Measurements from ENCODE around the gene CHPF.

CHPF gene, protein sequence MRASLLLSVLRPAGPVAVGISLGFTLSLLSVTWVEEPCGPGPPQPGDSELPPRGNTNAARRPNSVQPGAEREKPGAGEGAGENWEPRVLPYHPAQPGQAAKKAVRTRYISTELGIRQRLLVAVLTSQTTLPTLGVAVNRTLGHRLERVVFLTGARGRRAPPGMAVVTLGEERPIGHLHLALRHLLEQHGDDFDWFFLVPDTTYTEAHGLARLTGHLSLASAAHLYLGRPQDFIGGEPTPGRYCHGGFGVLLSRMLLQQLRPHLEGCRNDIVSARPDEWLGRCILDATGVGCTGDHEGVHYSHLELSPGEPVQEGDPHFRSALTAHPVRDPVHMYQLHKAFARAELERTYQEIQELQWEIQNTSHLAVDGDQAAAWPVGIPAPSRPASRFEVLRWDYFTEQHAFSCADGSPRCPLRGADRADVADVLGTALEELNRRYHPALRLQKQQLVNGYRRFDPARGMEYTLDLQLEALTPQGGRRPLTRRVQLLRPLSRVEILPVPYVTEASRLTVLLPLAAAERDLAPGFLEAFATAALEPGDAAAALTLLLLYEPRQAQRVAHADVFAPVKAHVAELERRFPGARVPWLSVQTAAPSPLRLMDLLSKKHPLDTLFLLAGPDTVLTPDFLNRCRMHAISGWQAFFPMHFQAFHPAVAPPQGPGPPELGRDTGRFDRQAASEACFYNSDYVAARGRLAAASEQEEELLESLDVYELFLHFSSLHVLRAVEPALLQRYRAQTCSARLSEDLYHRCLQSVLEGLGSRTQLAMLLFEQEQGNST

DNA sequence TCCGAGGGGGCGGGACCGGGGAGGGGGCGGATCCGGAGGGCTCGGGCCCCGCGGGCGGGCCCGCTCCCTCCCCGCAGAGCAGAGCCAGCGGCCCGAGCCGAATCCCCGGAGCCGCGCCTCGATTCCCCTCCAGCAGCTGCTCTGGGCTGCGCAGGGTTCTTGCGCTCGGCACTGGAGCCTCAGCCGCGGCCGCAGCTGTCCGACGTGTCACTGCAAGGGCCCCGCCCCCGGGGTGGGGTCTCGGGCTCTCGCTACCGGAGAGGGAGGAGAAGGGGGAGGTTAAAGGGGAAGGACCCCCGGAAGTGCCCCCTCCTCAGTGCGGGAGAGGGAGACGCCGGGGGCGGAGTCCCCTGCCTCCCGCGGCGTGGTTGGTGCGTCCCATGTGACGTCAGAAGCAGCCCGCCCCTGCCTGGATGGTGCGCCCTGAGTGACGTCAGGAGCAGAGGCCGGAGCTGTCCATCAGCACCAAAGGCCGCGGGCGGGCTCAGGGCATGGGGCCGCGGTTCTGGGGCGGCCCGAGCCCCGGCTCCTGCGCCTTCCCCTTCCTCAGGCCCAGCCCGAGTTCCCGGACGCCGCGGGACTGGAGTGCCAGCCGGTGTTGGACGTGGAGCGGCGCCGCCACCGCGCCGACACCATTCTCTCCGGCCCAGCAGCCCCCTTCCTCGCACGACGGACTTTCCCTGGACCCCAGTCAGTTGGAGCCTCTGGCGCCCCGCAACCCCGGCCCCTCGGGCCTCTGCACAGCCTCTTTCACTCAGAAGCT lies at the start of gene CHPF, which contains the start of gene TMEM198:
Gene CHPF, minus strand, starts transcription at position 214 of the 763 bp plus-strand sequence. CDS start 271 bp downstream, outside the sequence.
Gene TMEM198, plus strand, starts transcription at position 433 of the 763 bp plus-strand sequence. CDS start 700 bp downstream, outside the sequence.
- TF ChIP-seq, protein P1, sequence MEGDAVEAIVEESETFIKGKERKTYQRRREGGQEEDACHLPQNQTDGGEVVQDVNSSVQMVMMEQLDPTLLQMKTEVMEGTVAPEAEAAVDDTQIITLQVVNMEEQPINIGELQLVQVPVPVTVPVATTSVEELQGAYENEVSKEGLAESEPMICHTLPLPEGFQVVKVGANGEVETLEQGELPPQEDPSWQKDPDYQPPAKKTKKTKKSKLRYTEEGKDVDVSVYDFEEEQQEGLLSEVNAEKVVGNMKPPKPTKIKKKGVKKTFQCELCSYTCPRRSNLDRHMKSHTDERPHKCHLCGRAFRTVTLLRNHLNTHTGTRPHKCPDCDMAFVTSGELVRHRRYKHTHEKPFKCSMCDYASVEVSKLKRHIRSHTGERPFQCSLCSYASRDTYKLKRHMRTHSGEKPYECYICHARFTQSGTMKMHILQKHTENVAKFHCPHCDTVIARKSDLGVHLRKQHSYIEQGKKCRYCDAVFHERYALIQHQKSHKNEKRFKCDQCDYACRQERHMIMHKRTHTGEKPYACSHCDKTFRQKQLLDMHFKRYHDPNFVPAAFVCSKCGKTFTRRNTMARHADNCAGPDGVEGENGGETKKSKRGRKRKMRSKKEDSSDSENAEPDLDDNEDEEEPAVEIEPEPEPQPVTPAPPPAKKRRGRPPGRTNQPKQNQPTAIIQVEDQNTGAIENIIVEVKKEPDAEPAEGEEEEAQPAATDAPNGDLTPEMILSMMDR (IDR thresholded peaks at IDR 0.05), result no peak

DNA sequence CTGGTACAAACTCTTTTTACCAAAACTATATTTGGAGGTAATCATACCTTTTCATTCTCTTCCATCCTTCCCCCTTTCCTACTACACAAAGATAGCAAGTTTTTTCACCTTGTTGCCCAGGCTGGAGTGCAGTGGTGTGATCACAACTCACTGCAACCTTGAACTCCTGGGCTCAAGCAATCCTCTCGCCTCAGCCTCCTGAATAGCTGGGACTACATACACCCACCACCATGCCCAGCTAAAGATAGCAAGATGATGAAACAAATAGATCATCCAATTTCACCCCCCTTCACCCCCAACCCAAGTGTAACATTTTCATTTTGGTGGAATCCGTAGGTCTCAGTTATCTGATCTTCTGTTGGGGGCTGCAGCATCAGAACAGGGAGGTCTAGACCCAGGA lies 49.5 kb upstream of the CHPF start:
- TF ChIP-seq, protein P1 (IDR thresholded peaks at IDR 0.05), result no peak

DNA sequence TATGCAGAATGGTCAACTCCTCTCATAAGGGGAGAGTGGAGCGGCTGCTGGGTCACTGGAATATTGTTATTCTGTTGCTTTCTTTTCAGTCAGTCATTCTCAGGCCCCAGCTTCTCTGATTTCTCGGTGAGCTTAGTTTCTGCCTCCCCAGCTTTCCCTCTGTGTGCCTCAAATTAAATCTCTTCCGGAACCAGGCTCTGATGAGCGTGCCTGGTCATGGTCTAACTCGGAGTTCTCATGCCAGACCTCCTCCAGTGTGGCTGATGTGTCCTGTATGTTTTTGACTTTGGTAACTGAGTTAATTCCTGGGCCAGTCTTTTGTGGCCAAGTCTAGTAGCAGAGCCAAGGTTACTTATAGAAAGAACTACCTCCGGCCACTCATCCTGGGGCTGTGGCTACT lies 49.1 kb upstream of the CHPF start:
- TF ChIP-seq, protein P1 (IDR thresholded peaks at IDR 0.05), result no peak

DNA sequence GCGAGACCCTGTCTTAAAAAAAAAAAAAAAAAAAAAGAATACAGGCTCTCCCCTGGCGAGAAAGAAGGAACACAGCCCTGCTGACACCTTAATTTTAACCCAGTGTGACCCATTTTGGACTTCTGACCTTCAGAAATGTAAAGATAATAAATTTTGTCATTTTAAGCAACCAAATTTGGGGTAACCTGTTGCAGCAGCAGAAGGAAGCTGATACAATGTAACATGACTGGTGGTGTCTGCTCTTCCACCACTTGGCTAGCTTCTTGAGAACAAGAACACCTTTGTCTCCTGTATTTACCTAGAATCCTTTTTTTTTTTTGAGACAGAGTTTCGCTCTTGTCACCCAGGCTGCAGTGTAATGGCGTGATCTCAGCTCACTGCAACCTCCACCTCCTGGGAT lies 47.5 kb upstream of the CHPF start:
- TF ChIP-seq, protein P1 (IDR thresholded peaks at IDR 0.05), result no peak

DNA sequence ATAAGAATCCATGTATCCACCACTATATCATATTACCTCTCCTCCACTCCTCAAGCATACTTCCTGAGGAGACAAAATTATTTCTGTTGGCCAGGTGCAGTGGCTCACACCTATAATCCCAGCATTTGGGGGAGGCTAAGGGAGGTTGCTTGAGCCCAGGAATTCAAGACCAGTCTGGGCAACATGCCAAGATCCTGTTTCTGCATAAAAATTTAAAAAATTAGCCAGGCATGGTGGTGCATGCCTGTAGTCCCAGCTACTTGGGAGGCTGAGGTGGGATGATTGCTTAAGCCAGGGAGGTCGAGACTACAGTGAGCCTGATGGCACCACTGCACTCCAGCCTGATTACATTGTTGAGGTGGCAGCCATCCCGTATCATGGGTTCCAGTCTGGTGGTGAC lies 37.7 kb upstream of the CHPF start:
- TF ChIP-seq, protein P1 (IDR thresholded peaks at IDR 0.05), result no peak

DNA sequence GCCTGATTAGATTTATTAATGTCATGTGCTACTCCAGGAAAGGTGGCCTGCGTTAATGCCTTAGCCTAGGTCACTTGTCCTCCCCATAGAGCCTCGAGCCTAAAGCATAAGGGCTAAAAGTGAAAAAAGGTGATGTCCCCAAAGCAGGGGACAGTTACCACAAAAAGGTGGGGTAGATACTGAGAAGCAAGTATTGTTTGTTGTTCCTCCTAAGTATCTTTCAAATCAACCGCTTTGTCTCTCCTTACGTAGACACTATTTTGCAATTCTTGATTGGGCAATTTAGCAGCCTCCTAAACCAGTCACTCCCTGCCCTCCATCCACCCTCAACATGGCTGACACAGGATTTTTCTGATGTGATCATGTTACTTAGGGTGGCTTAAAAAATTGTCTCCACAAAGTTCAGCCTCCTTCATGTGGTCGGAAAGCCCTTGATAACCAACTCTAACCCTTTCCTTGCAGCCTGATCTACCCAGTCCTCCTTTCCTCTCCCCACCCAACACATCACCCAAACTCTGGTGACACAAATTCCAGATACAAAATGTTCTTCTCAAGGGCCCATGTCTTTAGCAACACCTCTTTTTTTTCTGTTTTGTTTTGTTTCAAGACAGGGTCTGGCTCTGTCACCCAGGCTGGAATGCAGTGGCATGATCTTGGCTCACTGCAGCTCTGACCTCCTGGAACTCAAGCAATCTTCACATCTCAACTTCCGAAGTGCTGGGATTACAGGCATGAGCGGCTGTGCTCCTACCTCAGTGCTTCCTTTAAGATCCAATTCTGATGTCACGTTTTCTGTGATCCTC lies 35.4 kb upstream of the CHPF start:
- TF ChIP-seq, protein P1 (IDR thresholded peaks at IDR 0.05), result no peak

All from LNCAP (cell line).